ENCODE results near the gene MALSU1. TPM values are rescaled to one million over a fixed set of nuclear protein-coding genes. Genes with fewer than 3 reads are reported as not detected.

The MALSU1 gene
- total and polyA plus RNA-seq, 2 of the 13 experiments (the other 11 are each of a cell fraction or from before 2014, with no cell fraction given), result 72.0 to 141 TPM

DNA sequence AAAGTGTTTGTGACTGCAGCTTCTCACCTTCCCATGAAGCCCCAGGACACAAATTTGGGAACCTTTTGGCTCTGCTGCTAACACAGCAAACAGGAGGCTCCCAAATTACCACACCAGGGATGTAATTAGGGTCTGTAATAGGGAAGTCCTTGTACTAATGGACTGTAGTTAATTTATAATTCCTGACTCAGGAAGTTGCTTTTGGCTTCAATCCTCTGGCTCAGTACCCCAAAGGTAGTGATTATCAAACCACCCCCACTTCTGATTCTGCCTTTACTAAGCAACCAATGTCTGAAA lies 3.8 kb upstream of the MALSU1 start (continued):
- TF ChIP-seq ZNF142 (CRISPR knock-in tag; IDR thresholded peaks at IDR 0.05) (no peak), TCF12 (IDR thresholded peaks at IDR 0.05) (no peak), TCF12 (CRISPR knock-in tag; IDR thresholded peaks at IDR 0.05) (no peak; the same call in 1 of the 2 replicates), ZNF274 (CRISPR knock-in tag; IDR thresholded peaks at IDR 0.05) (no peak), ZNF678 (CRISPR knock-in tag; IDR thresholded peaks at IDR 0.05) (no peak), ZNF12 (CRISPR knock-in tag; IDR thresholded peaks at IDR 0.05) (no peak), ZNF101 (CRISPR knock-in tag; IDR thresholded peaks at IDR 0.05; ENCODE audit: borderline replicate concordance, low read depth) (no peak), SNAPC4 (CRISPR knock-in tag; IDR thresholded peaks at IDR 0.05) (0 out of 2 replicates have a peak, but pooled peaks have one; percentile 27), SKIL (CRISPR knock-in tag; IDR thresholded peaks at IDR 0.05; ENCODE audit: borderline replicate concordance) (no peak), HNF1B (CRISPR knock-in tag; IDR thresholded peaks at IDR 0.05) (no peak), PHF20 (CRISPR knock-in tag; IDR thresholded peaks at IDR 0.05) (no peak)
- TF ChIP-seq, protein P1, sequence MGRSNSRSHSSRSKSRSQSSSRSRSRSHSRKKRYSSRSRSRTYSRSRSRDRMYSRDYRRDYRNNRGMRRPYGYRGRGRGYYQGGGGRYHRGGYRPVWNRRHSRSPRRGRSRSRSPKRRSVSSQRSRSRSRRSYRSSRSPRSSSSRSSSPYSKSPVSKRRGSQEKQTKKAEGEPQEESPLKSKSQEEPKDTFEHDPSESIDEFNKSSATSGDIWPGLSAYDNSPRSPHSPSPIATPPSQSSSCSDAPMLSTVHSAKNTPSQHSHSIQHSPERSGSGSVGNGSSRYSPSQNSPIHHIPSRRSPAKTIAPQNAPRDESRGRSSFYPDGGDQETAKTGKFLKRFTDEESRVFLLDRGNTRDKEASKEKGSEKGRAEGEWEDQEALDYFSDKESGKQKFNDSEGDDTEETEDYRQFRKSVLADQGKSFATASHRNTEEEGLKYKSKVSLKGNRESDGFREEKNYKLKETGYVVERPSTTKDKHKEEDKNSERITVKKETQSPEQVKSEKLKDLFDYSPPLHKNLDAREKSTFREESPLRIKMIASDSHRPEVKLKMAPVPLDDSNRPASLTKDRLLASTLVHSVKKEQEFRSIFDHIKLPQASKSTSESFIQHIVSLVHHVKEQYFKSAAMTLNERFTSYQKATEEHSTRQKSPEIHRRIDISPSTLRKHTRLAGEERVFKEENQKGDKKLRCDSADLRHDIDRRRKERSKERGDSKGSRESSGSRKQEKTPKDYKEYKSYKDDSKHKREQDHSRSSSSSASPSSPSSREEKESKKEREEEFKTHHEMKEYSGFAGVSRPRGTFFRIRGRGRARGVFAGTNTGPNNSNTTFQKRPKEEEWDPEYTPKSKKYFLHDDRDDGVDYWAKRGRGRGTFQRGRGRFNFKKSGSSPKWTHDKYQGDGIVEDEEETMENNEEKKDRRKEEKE (IDR thresholded peaks at IDR 0.05), result no peak
